Measurements from ENCODE around the gene LRRC4C. TPM values are rescaled to one million over a fixed set of nuclear protein-coding genes. Genes with fewer than 3 reads are reported as not detected.
"Not testable (repeated sequence)": the region's sequence is repeated elsewhere in the genome, so short reads cannot be mapped to it uniquely, and the experiment has no call there.

The LRRC4C gene
- total RNA-seq, 4 donors from 2014 or later = 0.40 to 1.7 TPM; not detected in 2

DNA sequence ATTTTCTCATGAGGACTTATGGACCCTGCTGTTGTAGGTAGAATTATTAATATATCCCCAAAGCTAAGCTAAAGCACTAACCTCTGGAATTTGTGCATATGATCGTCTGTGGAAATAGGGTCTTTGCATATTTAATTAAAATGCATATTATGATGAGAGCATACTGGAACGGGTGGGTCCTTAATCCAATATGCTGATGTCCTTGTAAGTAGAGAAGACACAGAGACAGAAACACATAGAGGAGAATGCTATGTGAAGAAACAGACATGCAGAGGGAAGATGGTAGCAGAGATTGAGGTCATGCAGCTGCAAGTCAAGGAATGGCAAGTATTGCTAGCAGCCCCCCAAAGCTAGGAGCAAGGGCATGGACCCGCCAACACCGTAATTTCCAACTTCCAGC, 439.2 kb downstream of the LRRC4C start:
- no peak for TF ChIP-seq CTCF (IDR thresholded peaks at IDR 0.05)
- TF ChIP-seq POLR2A (IDR thresholded peaks at IDR 0.05) = no peak

DNA sequence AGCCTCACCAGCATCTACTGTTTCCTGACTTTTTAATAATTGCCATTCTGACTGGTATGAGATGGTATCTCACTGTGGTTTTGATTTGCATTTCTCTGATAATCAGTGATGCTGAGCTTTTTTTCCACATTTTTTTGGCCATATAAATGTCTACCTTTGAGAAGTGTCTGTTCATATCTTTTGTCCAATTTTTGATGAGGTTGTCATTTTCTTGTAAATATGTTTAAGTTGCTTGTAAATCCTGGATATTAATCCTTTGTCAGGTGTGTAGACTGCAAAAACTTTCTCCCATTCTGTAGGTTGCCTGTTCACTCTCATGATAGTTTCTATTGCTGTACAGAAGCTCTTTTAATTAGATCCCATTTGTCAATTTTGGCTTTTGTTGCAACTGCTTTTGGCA, 439.8 kb downstream of the LRRC4C start:
- H3K27ac ChIP-seq, H3K27me3 ChIP-seq, H3K36me3 ChIP-seq, DNase-seq, H3K4me3 ChIP-seq, H3K9me3 ChIP-seq, H3K4me1 ChIP-seq: not testable (repeated sequence)

More for the DNA sequence above, 439.2 kb downstream of the LRRC4C start:
- H3K27me3 ChIP-seq = no peaks in the 10 kb centered on the region
- H3K4me1 ChIP-seq = no peaks in the 10 kb centered on the region
- H3K27ac ChIP-seq = no peak overlapping the region
- H3K36me3 ChIP-seq = no peaks in the 10 kb centered on the region
- no peaks in the 10 kb centered on the region for H3K9me3 ChIP-seq
- DNase-seq = no peak
- no peak overlapping the region for H3K4me3 ChIP-seq

DNA sequence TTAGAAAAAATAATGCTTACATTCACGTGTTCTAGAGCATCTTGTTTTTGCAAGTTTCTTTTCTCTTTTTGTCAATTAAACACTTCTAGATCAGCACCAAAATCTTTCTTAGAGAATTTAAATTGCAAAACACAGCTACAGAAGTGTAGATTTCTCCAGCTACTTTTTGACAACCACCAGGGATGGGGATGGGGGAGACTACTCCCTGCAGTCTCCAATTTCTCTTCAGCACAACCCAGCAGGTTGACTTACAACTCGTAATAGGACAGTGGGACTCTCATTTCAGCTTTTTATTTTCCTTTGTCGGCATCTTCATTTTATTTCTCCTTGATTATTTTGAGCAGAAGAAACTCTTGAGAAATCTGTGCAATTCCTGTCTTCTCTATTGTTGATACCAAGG, 441.2 kb downstream of the LRRC4C start:
- no peaks in the 10 kb centered on the region for H3K27me3 ChIP-seq
- no peak for DNase-seq
- TF ChIP-seq CTCF (IDR thresholded peaks at IDR 0.05) (no peak), POLR2A (IDR thresholded peaks at IDR 0.05) (no peak)
- no peaks in the 10 kb centered on the region for H3K4me1 ChIP-seq
- no peaks in the 10 kb centered on the region for H3K9me3 ChIP-seq
- no peaks in the 10 kb centered on the region for H3K36me3 ChIP-seq
- H3K4me3 ChIP-seq = no peak overlapping the region
- no peak overlapping the region for H3K27ac ChIP-seq

- H3K27me3 ChIP-seq = no peaks in the 10 kb centered on the region
- no peaks in the 10 kb centered on the region for H3K4me1 ChIP-seq
- H3K27ac ChIP-seq = no peak overlapping the region
- no peak overlapping the region for H3K4me3 ChIP-seq
- H3K36me3 ChIP-seq = no peaks in the 10 kb centered on the region
- H3K9me3 ChIP-seq = no peaks in the 10 kb centered on the region
- DNase-seq = no peak
- no peak for TF ChIP-seq POLR2A (IDR thresholded peaks at IDR 0.05)
- TF ChIP-seq CTCF (IDR thresholded peaks at IDR 0.05) = no peak
These were observed 448.9 kb downstream of the LRRC4C start for GRCh38 chr11:41010361-41011050.

GRCh38 chr11:41005986-41006385, 453.5 kb downstream of the LRRC4C start:
- no peaks in the 10 kb centered on the region for H3K4me1 ChIP-seq
- no peaks in the 10 kb centered on the region for H3K36me3 ChIP-seq
- no peak for DNase-seq
- H3K4me3 ChIP-seq = no peak overlapping the region
- H3K27ac ChIP-seq = no peak overlapping the region
- TF ChIP-seq CTCF (IDR thresholded peaks at IDR 0.05) (no peak), POLR2A (IDR thresholded peaks at IDR 0.05) (no peak)
- H3K9me3 ChIP-seq = no peaks in the 10 kb centered on the region
- H3K27me3 ChIP-seq = no peaks in the 10 kb centered on the region

DNA sequence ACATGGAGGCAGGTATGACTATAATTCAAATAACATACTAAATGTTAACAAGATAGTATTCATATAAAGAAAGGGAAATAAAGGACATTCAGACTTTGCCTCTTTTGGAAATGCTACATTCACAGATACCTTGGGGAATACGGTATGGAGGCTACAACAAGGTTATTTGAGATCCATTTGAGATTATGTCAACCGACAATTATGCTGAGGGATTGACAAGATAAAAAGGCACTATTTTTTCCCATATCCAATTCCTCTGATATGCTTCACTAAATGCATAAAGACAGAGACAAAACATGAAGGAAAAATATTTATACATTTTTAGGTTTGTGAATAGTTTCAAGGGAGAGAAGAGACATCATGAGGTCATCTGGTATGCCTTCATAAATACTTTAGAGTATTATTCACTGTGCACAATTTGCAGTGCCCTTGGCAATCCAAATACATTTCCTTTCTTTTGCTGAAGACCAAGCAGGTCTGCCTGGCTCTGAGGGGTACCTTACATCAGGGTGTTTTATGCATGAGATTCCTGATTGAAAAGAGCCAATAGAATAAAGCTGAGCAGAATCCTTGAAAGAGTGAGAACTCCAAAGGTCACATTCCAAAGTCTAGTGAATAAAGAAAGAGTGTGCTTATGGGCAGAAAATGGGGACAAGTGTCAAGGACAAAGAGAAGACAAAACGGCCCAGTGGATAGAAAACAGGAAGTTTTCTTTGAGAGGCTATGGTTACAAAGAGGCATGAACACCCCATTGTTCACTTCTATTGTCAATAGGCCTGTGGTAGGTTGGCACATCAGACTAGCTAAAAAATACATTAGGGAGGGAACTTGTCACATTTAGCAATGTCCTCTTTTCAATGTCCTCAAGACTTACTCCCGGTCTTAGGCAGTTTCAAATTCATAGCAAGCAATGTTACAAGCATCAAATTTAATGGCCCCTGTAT, 455.8 kb downstream of the LRRC4C start:
- H3K27ac ChIP-seq = no peak overlapping the region
- no peak overlapping the region for H3K4me3 ChIP-seq
- no peaks in the 10 kb centered on the region for H3K36me3 ChIP-seq
- no peaks in the 10 kb centered on the region for H3K4me1 ChIP-seq
- no peak for DNase-seq
- H3K9me3 ChIP-seq = no peaks in the 10 kb centered on the region
- H3K27me3 ChIP-seq = no peaks in the 10 kb centered on the region
- TF ChIP-seq CTCF (IDR thresholded peaks at IDR 0.05) (no peak), POLR2A (IDR thresholded peaks at IDR 0.05) (no peak)

All from Peyer's patch (tissue), 4 donors.